Measurements from ENCODE around the gene TSKU.

The TSKU gene

DNA sequence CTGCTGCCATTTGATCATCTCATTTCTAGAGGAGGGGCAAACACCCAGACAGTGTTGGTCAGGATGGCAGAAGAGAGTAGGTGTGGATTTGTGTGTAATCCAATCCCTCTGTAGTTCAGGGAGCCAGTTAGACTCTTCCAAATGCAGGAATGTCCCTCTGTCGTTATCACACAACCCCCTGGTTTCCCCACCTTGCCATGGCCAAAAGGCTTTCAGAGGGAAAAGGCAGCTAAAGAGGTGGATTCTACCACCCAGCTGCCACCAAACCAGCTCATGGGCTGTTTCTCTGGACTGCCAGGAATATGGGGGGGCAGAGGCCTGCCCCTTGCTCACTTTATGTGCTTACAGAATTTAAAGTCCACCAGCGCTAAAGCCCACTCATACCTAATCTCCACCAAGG is 18.1 kb downstream of the TSKU start:
- H3K27me3 ChIP-seq (replicated peaks; ENCODE audit: control insufficient read depth, insufficient read depth, low read length) = no peaks in the 10 kb centered on the region; the same call in 1 of the 2 replicates
- TF ChIP-seq, protein P1, sequence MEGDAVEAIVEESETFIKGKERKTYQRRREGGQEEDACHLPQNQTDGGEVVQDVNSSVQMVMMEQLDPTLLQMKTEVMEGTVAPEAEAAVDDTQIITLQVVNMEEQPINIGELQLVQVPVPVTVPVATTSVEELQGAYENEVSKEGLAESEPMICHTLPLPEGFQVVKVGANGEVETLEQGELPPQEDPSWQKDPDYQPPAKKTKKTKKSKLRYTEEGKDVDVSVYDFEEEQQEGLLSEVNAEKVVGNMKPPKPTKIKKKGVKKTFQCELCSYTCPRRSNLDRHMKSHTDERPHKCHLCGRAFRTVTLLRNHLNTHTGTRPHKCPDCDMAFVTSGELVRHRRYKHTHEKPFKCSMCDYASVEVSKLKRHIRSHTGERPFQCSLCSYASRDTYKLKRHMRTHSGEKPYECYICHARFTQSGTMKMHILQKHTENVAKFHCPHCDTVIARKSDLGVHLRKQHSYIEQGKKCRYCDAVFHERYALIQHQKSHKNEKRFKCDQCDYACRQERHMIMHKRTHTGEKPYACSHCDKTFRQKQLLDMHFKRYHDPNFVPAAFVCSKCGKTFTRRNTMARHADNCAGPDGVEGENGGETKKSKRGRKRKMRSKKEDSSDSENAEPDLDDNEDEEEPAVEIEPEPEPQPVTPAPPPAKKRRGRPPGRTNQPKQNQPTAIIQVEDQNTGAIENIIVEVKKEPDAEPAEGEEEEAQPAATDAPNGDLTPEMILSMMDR (IDR thresholded peaks at IDR 0.05; ENCODE audit: insufficient read depth, low read length, poor library complexity, severe bottlenecking) = no peak

DNA sequence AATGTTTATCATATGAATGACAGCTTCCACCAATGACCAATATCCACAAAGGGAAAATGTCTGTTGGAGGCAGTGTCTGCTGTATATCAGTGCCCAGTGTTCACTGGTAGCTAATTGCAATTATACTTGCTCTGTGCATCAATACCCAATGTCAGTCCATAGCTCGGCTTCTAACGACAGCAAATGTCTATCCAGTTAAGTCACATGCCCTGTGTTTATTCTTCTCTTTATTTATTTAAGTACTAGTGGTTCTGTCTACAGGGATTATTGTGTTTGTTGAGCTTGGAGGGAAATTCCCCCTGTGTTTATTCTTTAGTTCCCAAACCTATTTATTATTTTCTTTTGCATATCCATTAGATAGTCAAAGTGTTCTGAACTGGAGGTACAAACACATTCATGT is 18.6 kb downstream of the TSKU start:
- Histone ChIP-seq H3K27me3 (replicated peaks; ENCODE audit: control insufficient read depth, insufficient read depth, low read length) (no peaks in the 10 kb centered on the region; the same call in 1 of the 2 replicates), H3K4me3 (replicated peaks; ENCODE audit: low read depth, low read length) (no peak overlapping the region), H3K36me3 (ENCODE audit: control insufficient read depth, insufficient read depth, low read length) (no peaks in the 10 kb centered on the region)
- no peak for DNase-seq (ENCODE audit: extremely low read depth, insufficient read length)
- TF ChIP-seq, protein P1 (IDR thresholded peaks at IDR 0.05; ENCODE audit: insufficient read depth, low read length, poor library complexity, severe bottlenecking) = no peak

More for the DNA sequence above, 18.1 kb downstream of the TSKU start:
- Histone ChIP-seq H3K36me3 (ENCODE audit: control insufficient read depth, insufficient read depth, low read length) (no peaks in the 10 kb centered on the region), H3K4me3 (replicated peaks; ENCODE audit: low read depth, low read length) (no peak overlapping the region)
- DNase-seq (ENCODE audit: extremely low read depth, insufficient read length) = no peak

DNA sequence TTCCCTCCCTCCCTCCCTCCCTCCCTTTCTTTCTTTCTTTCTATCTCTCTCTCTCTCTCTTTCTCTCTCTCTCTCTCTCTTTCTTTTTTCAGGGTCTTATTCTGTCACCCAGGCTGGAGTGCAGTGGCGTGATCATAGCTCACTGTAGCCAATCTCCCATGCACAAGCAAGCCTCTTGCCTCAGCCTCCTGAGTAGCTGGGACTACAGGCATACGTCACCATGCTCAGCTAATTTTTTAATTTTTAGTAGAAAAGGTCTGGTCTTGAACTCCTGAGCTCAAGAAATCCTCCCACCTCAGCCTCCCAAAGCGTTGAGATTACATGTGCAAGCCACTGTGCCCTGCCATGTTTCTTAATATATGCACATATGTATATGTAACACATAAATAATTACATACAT is 19.0 kb downstream of the TSKU start:
- H3K4me3 ChIP-seq (replicated peaks; ENCODE audit: low read depth, low read length) = no peak overlapping the region
- H3K27me3 ChIP-seq (replicated peaks; ENCODE audit: control insufficient read depth, insufficient read depth, low read length) = no peaks in the 10 kb centered on the region; the same call in 1 of the 2 replicates
- TF ChIP-seq, protein P1 (IDR thresholded peaks at IDR 0.05; ENCODE audit: insufficient read depth, low read length, poor library complexity, severe bottlenecking) = no peak
- DNase-seq (ENCODE audit: extremely low read depth, insufficient read length) = no peak
- H3K36me3 ChIP-seq (ENCODE audit: control insufficient read depth, insufficient read depth, low read length) = no peaks in the 10 kb centered on the region

DNA sequence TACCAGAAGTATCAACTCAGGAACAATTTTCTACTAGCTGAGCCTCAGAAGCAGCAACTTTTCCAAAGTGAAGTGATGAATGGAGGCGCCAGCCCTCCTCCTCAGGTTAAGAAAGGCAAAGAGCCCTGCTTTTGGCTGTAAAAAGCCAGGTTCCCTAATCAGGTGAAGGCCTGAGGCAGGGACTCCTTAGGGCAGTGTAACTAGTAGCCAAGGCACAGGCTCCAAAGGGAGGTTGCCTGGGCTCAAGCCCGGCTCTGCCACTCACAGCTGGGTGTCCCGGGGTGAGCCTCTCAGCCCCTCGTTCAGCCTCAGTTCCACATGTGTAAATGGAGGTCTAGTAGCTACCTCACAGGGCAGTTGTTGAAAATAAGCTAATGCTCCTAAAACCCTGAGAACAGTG is 19.5 kb downstream of the TSKU start:
- TF ChIP-seq, protein P1 (IDR thresholded peaks at IDR 0.05; ENCODE audit: insufficient read depth, low read length, poor library complexity, severe bottlenecking) = no peak
- no peaks in the 10 kb centered on the region for H3K36me3 ChIP-seq (ENCODE audit: control insufficient read depth, insufficient read depth, low read length)
- H3K27me3 ChIP-seq (replicated peaks; ENCODE audit: control insufficient read depth, insufficient read depth, low read length) = no peaks in the 10 kb centered on the region; the same call in 1 of the 2 replicates
- no peak overlapping the region for H3K4me3 ChIP-seq (replicated peaks; ENCODE audit: low read depth, low read length)
- DNase-seq (ENCODE audit: extremely low read depth, insufficient read length) = no peak

DNA sequence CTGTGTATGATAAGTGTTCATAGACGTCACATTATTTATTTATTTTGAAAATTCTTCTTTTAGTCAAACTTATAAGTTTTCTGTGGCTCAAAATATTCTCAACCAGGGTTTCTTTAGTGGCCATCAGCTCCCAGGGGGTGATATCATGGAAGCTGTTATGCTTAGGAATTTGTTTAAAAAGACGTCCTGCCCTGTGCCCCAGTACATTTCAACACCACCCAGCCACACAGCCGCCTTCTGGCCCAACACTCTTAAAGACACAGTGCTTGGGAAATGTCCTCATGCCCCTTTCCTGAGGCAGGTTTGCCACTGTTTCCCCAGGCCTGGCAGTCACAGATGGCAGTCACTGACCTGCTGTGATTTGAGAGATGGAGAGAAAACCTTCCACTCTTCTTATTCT is 19.9 kb downstream of the TSKU start:
- H3K4me3 ChIP-seq (replicated peaks; ENCODE audit: low read depth, low read length) = no peak overlapping the region
- TF ChIP-seq, protein P1 (IDR thresholded peaks at IDR 0.05; ENCODE audit: insufficient read depth, low read length, poor library complexity, severe bottlenecking) = no peak
- no peak for DNase-seq (ENCODE audit: extremely low read depth, insufficient read length)
- H3K27me3 ChIP-seq (replicated peaks; ENCODE audit: control insufficient read depth, insufficient read depth, low read length) = no peaks in the 10 kb centered on the region; the same call in 1 of the 2 replicates
- H3K36me3 ChIP-seq (ENCODE audit: control insufficient read depth, insufficient read depth, low read length) = no peaks in the 10 kb centered on the region
